SU-DHL-6 (cell line): ENCODE measurements around the gene PARD6A.

ENCODE experiments used
- H2AFZ ChIP-seq: fragments of 200-600 bp; sonication (generic); 2 replicates; pipeline ENCODE4 v1.6.1; 2014; ENCODE audit warnings: low read depth, mild to moderate bottlenecking, moderate library complexity, mixed read lengths, antibody characterized with exemption, low read length; ENCODE audit not compliant: severe bottlenecking
- H3F3A ChIP-seq: fragments of 200-600 bp; shearing (Covaris generic); 2 replicates; pipeline ENCODE4 v1.6.0; 2016; ENCODE audit warnings: antibody characterized with exemption, mild to moderate bottlenecking; ENCODE audit not compliant: insufficient read depth
- H3K27ac ChIP-seq: fragments of 200-600 bp; sonication (generic); 2 replicates; pipeline ENCODE4 v1.5.1; 2016; ENCODE audit warnings: low read depth, mild to moderate bottlenecking, low read length, moderate library complexity, mixed read lengths
- H3K27me3 ChIP-seq: fragments of 200-600 bp; sonication (generic), shearing (Covaris generic); 2 replicates; pipeline ENCODE4 v1.6.0; 2014; ENCODE audit warnings: mild to moderate bottlenecking, low read length
- H3K36me3 ChIP-seq: fragments of 200-600 bp; sonication (generic); 2 replicates; pipeline ENCODE4 v1.6.1; 2014; ENCODE audit warnings: mild to moderate bottlenecking, low read length, mixed read lengths
- H3K4me2 ChIP-seq: fragments of 300-600, 200-600 bp; shearing (Covaris generic), sonication (generic); 2 replicates; pipeline ENCODE4 v1.6.0; 2014; ENCODE audit warnings: low read length, low read depth, mild to moderate bottlenecking; ENCODE audit not compliant: poor library complexity, severe bottlenecking
- H3K4me3 ChIP-seq: fragments of 200-600 bp; sonication (generic); 2 replicates; pipeline ENCODE4 v1.5.1; 2014; ENCODE audit warnings: antibody characterized with exemption, low read length, mild to moderate bottlenecking, mixed read lengths; ENCODE audit not compliant: insufficient read depth, poor library complexity, severe bottlenecking
- H3K79me2 ChIP-seq: fragments of 200-600 bp; sonication (generic); 2 replicates; pipeline ENCODE4 v1.6.1; 2014; ENCODE audit warnings: mild to moderate bottlenecking, low read length, moderate library complexity; ENCODE audit not compliant: insufficient read depth
- H3K9ac ChIP-seq: fragments of 200-600 bp; sonication (generic); 2 replicates; pipeline ENCODE4 v1.7.0; 2014; ENCODE audit warnings: mild to moderate bottlenecking, low read length
- H3K9me2 ChIP-seq: fragments of 200-600 bp; sonication (generic); replicated peaks from 2 replicates; pipeline ENCODE4 v1.6.1; 2014; ENCODE audit warnings: low read length; ENCODE audit not compliant: insufficient read depth
- H3K9me3 ChIP-seq: fragments of 200-600 bp; sonication (generic); 2 replicates; pipeline ENCODE4 v1.6.1; 2014; ENCODE audit warnings: low read length, mixed read lengths; ENCODE audit not compliant: insufficient read depth
- H4K20me1 ChIP-seq: fragments of 200-600 bp; sonication (generic); 2 replicates; pipeline ENCODE4 v1.6.1; 2014; ENCODE audit warnings: low read depth, mild to moderate bottlenecking, antibody characterized with exemption, low read length, moderate library complexity, mixed read lengths
- CTCF ChIP-seq: fragments of 200-600 bp; sonication (generic); IDR thresholded peaks from one replicate; pipeline ENCODE4 v1.5.1; 2017; ENCODE audit warnings: antibody characterized with exemption, mild to moderate bottlenecking, low read length, moderate library complexity; ENCODE audit not compliant: insufficient read depth, poor library complexity, severe bottlenecking
- EZH2phosphoT487 ChIP-seq: fragments of 200-600 bp; sonication (generic), shearing (Covaris generic); conservative IDR thresholded peaks from 2 replicates; pipeline ENCODE4 v1.6.1; 2018; ENCODE audit warnings: mild to moderate bottlenecking, antibody characterized with exemption, low read length, moderate library complexity, mixed read lengths

The PARD6A gene

GRCh38 chr16:67707210-67707609 lies 46.5 kb downstream of the PARD6A start:
- H3K79me2 ChIP-seq = peaks cover 87% of the 10 kb centered on the region
- no peaks in the 10 kb centered on the region for H3K36me3 ChIP-seq
- TF ChIP-seq EZH2phosphoT487 = no peak
- no peak for TF ChIP-seq CTCF
- H2AFZ ChIP-seq = no peak overlapping the region
- H3F3A ChIP-seq = no peaks in the 10 kb centered on the region
- no peaks in the 10 kb centered on the region for H4K20me1 ChIP-seq
- no peaks in the 10 kb centered on the region for H3K9me3 ChIP-seq
- H3K9ac ChIP-seq = no peak overlapping the region
- H3K27me3 ChIP-seq = no peaks in the 10 kb centered on the region
- H3K27ac ChIP-seq = no peak overlapping the region
- H3K4me2 ChIP-seq = no peak overlapping the region
- no peak overlapping the region for H3K4me3 ChIP-seq
- no peaks in the 10 kb centered on the region for H3K9me2 ChIP-seq

GRCh38 chr16:67707790-67708189 lies 47.0 kb downstream of the PARD6A start:
- no peaks in the 10 kb centered on the region for H4K20me1 ChIP-seq

GRCh38 chr16:67708368-67708771 lies 47.6 kb downstream of the PARD6A start:
- H3K4me2 ChIP-seq = no peak overlapping the region
- no peaks in the 10 kb centered on the region for H3F3A ChIP-seq
- H2AFZ ChIP-seq = no peak overlapping the region
- no peaks in the 10 kb centered on the region for H3K27me3 ChIP-seq
- no peak overlapping the region for H3K9ac ChIP-seq
- TF ChIP-seq EZH2phosphoT487 (no peak), CTCF (no peak)
- peaks cover 82% of the 10 kb centered on the region for H3K79me2 ChIP-seq
- H3K27ac ChIP-seq = no peak overlapping the region
- H4K20me1 ChIP-seq = no peaks in the 10 kb centered on the region
- H3K36me3 ChIP-seq = no peaks in the 10 kb centered on the region
- no peak overlapping the region for H3K4me3 ChIP-seq
- no peaks in the 10 kb centered on the region for H3K9me2 ChIP-seq
- H3K9me3 ChIP-seq = no peaks in the 10 kb centered on the region

More at GRCh38 chr16:67707790-67708189, 47.0 kb downstream of the PARD6A start:
- Histone ChIP-seq H3K36me3 (no peaks in the 10 kb centered on the region), H3K4me2 (no peak overlapping the region), H3K27ac (no peak overlapping the region), H3K4me3 (no peak overlapping the region), H3K9me2 (no peaks in the 10 kb centered on the region), H3K9me3 (no peaks in the 10 kb centered on the region), H3F3A (no peaks in the 10 kb centered on the region), H3K79me2 (peaks cover 82% of the 10 kb centered on the region), H2AFZ (no peak overlapping the region), H3K27me3 (no peaks in the 10 kb centered on the region), H3K9ac (no peak overlapping the region)
- TF ChIP-seq CTCF = no peak
- TF ChIP-seq EZH2phosphoT487 = no peak
